Measurements from ENCODE around the gene WIPF2. TPM values are rescaled to one million over a fixed set of nuclear protein-coding genes. Genes with fewer than 3 reads are reported as not detected.
"Not testable (repeated sequence)": the region's sequence is repeated elsewhere in the genome, so short reads cannot be mapped to it uniquely, and the experiment has no call there.

Gene WIPF2
- polyA plus RNA-seq, 6 donors from 2014 or later, result 2.9 to 11.4 (median 9.2) TPM

DNA sequence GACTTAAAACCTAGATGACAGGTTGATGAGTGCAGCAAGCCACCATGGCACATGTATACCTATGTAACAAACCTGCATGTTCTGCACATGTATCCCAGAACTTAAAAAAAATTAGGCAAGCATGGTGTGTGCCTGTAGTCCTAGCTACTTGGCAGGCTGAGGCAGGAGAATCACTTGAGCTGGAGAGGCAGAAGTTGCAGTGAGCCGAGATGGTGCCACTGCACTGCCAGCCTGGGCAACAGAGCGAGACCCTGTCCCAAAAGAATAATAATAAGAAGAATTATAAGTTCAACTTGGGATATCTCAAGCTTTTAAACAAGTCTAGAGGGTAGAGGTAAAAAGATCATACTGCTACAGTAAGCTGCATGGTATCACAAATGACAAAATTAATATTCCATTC lies 78.4 kb downstream of the WIPF2 start:
- ATAC-seq (ENCODE audit: low read depth in 2 of 2) (no peak), DNase-seq (no peak)
- no peaks in the 10 kb centered on the region for H3K9me3 Mint-ChIP-seq
- no peaks in the 10 kb centered on the region for H3K4me1 Mint-ChIP-seq
- no peaks in the 10 kb centered on the region for H3K27me3 Mint-ChIP-seq
- no peaks in the 10 kb centered on the region for H3K36me3 Mint-ChIP-seq
- peak overlapping the region in 1 of 6 donors; percentile 16 for H3K27ac Mint-ChIP-seq
- no peak overlapping the region for H3K4me3 Mint-ChIP-seq

DNA sequence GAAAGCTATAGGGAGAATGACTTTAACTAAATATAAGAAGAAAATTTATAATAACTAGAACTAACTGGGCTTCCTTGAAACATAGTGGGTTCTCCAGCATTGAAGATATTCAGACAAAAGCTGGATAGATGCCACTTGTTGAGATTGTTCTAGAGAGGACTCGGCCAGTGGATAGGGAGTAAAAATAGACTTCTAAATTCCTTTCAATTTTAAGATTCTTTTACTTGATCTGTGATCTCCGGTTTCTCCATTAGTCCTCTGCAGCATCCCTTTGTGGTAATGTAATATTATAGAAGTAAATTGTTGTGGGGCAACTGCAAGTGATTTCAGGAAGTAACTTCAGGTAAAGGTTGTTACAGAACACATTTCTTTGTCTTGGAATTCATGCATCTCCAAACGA lies 79.6 kb downstream of the WIPF2 start:
- H3K36me3 Mint-ChIP-seq, result no peaks in the 10 kb centered on the region
- no peaks in the 10 kb centered on the region for H3K9me3 Mint-ChIP-seq
- H3K27ac Mint-ChIP-seq, result peak overlapping the region in 1 of 6 donors; percentile 38
- no peak overlapping the region for H3K4me3 Mint-ChIP-seq
- H3K4me1 Mint-ChIP-seq, result peaks cover 5 to 8% (median 6%) of the 10 kb centered on the region in 3 donors
- H3K27me3 Mint-ChIP-seq, result no peaks in the 10 kb centered on the region
- DNase-seq, result no peak
- no peak for ATAC-seq (ENCODE audit: low read depth in 2 of 2)

DNA sequence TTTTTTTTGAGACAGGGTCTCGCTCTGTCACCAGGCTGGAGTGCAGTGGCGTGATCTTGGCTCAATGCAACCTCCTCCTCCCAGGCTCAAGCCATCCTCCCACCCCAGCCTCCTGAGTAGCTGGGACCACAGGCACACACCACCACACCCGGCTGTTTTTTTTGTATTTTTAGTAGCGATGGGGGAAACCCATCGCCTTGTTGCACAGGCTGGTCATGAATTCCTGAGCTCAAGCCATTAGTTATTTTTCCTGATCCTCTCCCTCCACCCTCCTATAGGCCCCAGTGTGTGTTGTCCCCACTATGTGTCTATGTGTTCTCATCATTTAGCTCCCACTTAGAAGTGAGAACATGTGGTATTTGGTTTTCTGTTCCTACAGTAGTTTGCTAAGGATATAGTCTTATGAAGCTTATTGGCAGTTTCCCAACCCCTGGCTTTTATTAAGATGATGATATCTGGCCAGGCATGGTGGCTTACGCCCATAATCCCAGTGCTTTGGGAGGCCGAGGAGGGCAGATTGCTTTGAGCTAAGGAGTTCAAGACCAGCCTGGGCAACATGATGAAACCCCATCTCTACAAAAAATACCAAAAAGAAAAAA lies 80.2 kb downstream of the WIPF2 start:
- H3K27ac Mint-ChIP-seq, result peak overlapping the region in 1 of 6 donors; percentile 44
- H3K27me3 Mint-ChIP-seq; H3K4me1 Mint-ChIP-seq; ATAC-seq (ENCODE audit: low read depth in 2 of 2); H3K9me3 Mint-ChIP-seq; H3K4me3 Mint-ChIP-seq; H3K36me3 Mint-ChIP-seq; DNase-seq: not testable (repeated sequence)

DNA sequence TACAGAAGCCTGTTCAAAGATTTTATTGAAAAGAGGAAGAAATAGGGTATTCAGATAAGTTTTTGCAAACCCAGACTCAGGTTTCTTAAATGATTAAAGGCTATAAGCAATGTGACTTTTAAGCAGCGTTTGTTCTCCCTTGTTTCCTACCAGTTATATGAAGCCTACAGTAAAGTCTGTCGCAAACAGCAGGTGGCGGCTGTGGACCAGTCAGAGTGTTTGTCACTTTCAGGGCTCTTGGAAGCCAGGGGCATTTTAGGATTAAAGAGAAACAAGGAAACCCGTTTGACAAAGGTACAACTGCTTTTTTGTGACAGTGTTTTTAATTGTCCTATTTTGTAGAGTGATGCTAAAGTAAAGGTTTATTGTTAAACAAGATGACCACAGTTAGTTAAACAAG lies 82.2 kb downstream of the WIPF2 start:
- Mint-ChIP-seq H3K36me3 (no peaks in the 10 kb centered on the region), H3K27me3 (no peaks in the 10 kb centered on the region), H3K9me3 (no peaks in the 10 kb centered on the region), H3K27ac (no peak overlapping the region), H3K4me1 (peaks cover 5 to 8% (median 6%) of the 10 kb centered on the region in 3 donors), H3K4me3 (no peak overlapping the region)
- DNase-seq, result no peak
- ATAC-seq (ENCODE audit: low read depth in 2 of 2), result no peak

DNA sequence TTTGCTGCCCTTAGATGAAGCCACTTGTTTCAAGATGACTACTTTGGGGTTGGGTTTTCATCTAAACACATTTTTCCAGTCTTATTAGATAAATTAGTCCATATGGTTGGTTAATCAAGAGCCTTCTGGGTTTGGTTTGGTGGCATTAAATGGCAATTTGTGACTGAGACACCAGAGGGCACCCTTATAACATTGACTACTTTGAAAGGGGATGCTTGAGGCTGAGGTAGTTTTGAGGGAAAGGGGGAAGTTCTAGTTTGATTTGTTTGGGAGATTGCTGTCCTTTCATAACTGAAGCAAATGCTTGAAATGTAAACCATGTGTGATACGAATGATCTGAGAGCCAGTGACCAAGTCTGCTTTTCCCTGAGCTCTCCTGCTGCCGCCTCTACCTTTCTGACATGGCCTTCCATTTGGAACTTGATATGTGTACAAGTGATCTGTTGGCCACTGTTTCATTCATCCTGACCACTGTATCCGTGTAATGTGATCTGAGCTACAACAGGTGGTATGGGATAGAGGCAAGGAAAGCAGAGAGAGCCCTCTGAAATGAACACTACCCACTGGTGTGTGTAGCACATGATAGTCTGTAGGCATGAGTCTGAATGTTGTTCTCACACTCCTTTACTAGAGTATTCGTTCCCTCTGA lies 84.0 kb downstream of the WIPF2 start:
- Mint-ChIP-seq H3K9me3 (no peaks in the 10 kb centered on the region), H3K4me1 (peaks cover 5 to 8% (median 6%) of the 10 kb centered on the region in 3 donors), H3K27ac (peak overlapping the region in 2 of 6 donors; percentile 0 to 17), H3K36me3 (no peaks in the 10 kb centered on the region), H3K27me3 (no peaks in the 10 kb centered on the region), H3K4me3 (no peak overlapping the region)
- ATAC-seq (ENCODE audit: low read depth in 2 of 2) (peak; percentile 90 to 91), DNase-seq (peak; percentile 73)

DNA sequence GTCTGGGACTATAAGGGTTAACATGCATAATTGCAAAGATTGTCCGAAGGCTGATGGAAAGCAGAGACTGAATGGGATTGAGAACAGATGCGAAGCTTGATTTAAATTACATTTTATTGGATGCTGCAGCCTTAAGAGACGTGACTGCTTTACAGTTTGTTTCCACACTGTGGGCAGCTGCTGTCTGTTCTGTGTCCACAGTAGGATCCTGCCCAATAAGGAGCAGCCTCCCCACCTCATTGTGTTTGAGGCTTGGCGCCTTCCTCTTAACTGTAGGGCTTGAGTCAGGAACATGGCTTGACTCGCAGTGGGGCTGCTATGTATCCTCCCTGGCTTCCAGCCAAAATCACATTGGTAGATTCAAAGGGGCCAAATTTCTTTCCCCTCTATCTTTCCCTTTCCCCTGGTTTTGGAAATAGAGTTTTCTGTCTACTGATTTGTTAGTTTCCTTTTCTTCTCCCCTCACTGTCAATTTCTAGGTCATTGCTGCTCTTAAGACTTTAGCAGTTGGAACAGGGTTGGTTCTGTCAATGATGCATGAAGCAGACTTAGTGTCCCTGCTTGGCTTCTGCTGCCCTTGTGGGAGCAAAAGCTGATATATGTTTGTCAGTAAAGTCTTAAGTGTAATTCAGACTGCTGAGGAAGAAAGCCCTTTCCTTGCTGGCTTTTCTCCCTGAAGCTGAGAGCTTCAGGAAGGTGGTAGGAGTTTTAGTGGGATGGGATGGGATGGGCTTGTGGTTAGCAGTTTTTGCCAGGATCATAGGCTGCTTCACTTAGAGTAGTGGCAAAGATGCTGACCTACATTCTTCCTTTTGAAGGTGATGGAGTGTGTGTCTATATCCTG lies 84.8 kb downstream of the WIPF2 start:
- no peak overlapping the region for H3K4me3 Mint-ChIP-seq
- peak overlapping the region in 1 of 6 donors; percentile 80 for H3K27ac Mint-ChIP-seq
- H3K4me1 Mint-ChIP-seq, result peaks cover 5 to 8% (median 6%) of the 10 kb centered on the region in 3 donors
- DNase-seq, result no peak
- H3K9me3 Mint-ChIP-seq, result no peaks in the 10 kb centered on the region
- no peak for ATAC-seq (ENCODE audit: low read depth in 2 of 2)
- no peaks in the 10 kb centered on the region for H3K36me3 Mint-ChIP-seq
- no peaks in the 10 kb centered on the region for H3K27me3 Mint-ChIP-seq

DNA sequence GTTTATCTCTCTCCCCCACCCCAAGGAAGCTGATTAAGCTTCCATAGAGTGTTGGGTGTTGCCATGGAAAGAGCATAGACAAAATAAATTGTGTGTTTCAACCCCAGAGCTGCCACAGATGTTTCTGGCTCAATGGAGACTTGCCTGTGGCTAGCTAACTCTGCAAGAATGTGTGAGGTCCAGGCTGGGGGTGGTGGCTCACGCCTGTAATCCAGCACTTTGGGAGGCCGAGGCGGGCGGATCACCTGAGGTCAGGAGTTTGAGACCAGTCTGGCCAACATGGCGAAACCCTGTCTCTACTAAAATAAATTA lies 85.4 kb downstream of the WIPF2 start:
- ATAC-seq (ENCODE audit: low read depth in 2 of 2); H3K36me3 Mint-ChIP-seq; H3K27me3 Mint-ChIP-seq; DNase-seq; H3K27ac Mint-ChIP-seq; H3K9me3 Mint-ChIP-seq; H3K4me3 Mint-ChIP-seq; H3K4me1 Mint-ChIP-seq: not testable (repeated sequence)

DNA sequence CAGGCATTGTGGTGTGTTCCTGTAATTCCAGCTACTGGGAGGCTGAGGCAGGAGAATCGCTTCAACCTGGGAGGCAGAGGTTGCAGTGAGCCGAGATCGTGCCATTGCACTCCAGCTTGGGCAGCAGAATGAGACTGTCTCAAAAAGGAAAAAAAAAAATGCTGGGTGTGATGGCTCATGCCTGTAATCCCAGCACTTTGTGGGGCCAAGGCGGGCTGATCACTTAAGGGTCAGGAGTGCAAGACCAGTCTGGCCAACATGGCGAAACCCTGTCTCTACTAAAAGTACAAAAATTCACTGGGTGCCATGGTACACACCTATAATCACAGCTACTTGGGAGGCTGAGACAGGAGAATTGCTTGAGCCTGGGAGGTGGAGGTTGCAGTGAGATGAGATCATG lies 85.8 kb downstream of the WIPF2 start:
- not testable (repeated sequence) for H3K4me1 Mint-ChIP-seq; DNase-seq; H3K9me3 Mint-ChIP-seq; H3K4me3 Mint-ChIP-seq; H3K27me3 Mint-ChIP-seq; H3K36me3 Mint-ChIP-seq; ATAC-seq (ENCODE audit: low read depth in 2 of 2); H3K27ac Mint-ChIP-seq

DNA sequence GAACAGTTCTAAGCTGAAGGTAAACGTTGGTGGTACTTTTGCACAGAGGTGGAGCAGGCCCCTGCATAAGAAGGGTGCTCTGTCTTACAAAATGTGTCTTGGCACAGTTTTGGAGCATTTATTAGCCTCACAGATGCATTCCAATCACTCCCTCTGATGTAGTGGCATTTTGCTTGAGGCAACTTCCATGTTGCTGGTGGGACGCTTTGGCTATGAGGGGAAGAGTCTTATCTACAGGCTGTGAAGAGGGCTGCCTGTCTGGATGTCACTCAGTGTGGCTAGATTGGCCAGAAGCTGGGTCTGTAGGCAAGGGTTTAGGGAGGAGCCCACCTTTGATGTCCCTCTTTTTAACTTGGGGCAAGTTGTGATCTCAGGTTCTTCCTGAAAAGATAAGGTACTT lies 87.3 kb downstream of the WIPF2 start:
- peak overlapping the region in 2 of 6 donors; percentile 47 to 65 for H3K27ac Mint-ChIP-seq
- H3K4me3 Mint-ChIP-seq, result no peak overlapping the region
- ATAC-seq (ENCODE audit: low read depth in 2 of 2) (no peak), DNase-seq (no peak)
- H3K4me1 Mint-ChIP-seq, result peaks cover 6 to 12% (median 8%) of the 10 kb centered on the region in 3 donors
- no peaks in the 10 kb centered on the region for H3K27me3 Mint-ChIP-seq
- no peaks in the 10 kb centered on the region for H3K36me3 Mint-ChIP-seq
- no peaks in the 10 kb centered on the region for H3K9me3 Mint-ChIP-seq

DNA sequence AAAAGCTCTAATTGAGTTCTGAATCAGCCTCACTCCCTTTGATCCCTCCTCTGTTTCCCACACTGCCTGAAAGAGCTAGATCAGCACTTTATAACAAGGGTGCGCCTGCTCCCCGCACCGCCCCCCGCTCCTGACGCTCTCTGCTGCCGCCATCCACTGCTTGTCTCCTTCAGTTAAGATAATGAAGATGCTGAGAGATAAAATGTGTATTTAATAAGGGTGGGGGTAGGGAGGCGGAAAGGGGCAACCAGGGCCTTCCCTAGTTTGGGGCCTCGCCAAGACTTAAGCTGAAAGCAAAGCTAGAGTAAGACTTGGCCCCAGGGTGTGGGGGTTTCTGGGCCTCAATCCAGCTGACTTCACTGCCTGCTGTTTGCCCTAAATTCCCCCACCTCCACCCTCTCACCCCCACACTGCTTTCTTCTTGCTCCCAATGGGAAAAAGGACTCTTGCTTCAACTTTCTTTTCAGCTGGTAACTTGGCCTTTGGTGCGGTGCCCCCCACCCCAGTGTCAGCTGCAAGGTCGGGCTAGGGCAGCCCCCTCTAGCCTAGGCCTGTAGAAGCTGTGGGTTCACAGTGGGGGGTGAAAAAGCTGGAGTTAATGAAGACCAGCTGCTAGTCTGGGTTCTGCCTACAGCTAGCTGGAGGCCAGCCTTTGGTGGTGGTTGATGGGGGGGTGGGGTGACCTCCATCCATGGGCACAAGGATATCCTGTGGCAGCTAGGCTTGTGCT lies 88.1 kb downstream of the WIPF2 start:
- Mint-ChIP-seq H3K27me3 (no peaks in the 10 kb centered on the region), H3K27ac (no peak overlapping the region), H3K36me3 (no peaks in the 10 kb centered on the region), H3K9me3 (no peaks in the 10 kb centered on the region), H3K4me1 (peaks cover 6 to 18% (median 8%) of the 10 kb centered on the region in 3 donors), H3K4me3 (no peak overlapping the region)
- ATAC-seq (ENCODE audit: low read depth in 2 of 2) (no peak), DNase-seq (no peak)

DNA sequence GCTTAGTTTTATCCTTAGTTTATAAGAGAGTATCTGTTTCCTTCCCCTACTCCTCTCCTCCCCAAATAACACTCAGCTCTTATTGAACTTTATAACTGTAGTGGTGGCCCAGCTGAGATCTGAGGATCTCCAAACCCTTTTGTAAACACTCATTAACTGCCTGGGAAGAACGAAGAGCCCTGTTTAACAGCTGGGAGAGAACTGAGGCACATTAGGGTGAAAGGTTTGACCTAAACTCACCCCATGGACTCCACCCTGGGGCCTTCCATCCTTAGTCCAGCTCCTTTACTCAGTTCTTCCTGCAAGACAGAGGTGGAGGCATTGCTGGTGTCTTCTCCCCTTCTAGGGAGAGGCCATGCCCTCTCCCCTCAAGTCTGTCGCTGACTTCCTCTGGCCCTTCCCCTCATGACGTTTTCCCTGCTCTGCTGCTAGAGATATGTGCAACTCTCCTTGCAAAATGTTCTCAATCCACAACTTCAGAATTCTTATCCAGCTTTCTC lies 88.7 kb downstream of the WIPF2 start:
- H3K27ac Mint-ChIP-seq, result no peak overlapping the region
- no peaks in the 10 kb centered on the region for H3K9me3 Mint-ChIP-seq
- H3K36me3 Mint-ChIP-seq, result no peaks in the 10 kb centered on the region
- H3K27me3 Mint-ChIP-seq, result no peaks in the 10 kb centered on the region
- H3K4me1 Mint-ChIP-seq, result peaks cover 8 to 22% (median 8%) of the 10 kb centered on the region in 3 donors
- DNase-seq, result no peak
- ATAC-seq (ENCODE audit: low read depth in 2 of 2), result no peak
- no peak overlapping the region for H3K4me3 Mint-ChIP-seq

DNA sequence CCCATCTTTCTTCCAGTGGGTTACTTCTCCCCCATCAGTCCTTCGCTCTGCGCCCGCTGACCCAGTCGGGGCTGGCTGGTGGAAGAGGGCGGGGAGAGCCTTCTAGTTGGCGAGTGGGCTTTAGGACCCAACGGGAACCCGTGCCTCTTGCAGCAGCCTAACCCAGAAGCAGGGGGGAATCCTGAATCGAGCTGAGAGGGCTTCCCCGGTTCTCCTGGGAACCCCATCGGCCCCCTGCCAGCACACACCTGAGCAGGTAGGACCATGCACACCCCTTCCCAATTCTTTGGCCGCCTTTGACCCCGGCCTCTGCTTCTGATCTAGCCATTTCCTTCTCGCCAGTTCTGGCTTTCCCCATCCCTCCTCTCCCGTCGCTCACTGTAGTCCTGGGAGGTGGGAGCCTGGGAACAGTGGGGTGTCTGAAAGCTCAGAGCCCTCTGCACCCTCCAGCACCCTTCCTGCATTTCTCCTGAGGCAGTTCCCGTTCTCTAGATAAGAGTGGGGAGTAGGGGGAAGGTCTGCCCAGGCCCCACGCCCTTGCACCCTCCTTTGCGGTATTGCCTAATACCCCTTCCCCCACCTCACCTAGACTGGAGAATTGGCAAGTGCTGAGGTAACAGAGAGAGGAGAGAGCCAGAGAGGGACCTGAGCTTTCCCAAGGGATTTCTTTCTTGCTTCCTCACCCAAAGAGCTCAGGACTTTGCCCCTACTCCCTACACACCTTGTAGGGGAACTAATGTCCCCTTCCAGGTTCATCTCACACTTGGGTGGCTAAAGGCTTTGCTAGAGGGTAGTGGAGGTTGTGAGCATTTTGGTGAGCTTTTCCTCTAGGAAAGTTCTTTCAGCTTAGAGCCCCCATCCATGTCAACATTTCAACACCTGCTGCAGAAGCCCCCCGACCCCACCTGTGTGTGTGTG lies 90.2 kb downstream of the WIPF2 start, which contains the start of gene RARA:
TSS of gene RARA (plus strand) at position 150 of the 918 bp plus-strand sequence. CDS start 22,039 bp downstream, outside the sequence.
- Mint-ChIP-seq H3K27me3 (no peaks in the 10 kb centered on the region), H3K9me3 (no peaks in the 10 kb centered on the region), H3K4me3 (peak within 1 kb of the TSS in 2 of 8 donors; percentile 12 to 15), H3K27ac (no peak within 1 kb of the TSS), H3K4me1 (peaks cover 0 to 27% (median 13%) of the 10 kb centered on the region in 3 donors), H3K36me3 (no peaks in the 10 kb centered on the region)
- peak; percentile 32 for DNase-seq
- peak; percentile 71 to 72 for ATAC-seq (ENCODE audit: low read depth in 2 of 2)
